DND-41 (cell line): ENCODE data around the gene MAMLD1.
A peak's percentile ranks its signal among the peaks of the same experiment; 100 is the strongest.

Experiments
- ATAC-seq: fragments of 200-7000 bp; cut with Tn5 transposase; 3 replicates; pipeline ENCODE4 v1.9.1; 2021; ENCODE audit warnings: low read depth; ENCODE audit not compliant: insufficient read depth
- DNase-seq: peaks from one replicate; pipeline ENCODE4 v3.0.0-alpha.2; 2020
- H2AFZ ChIP-seq: 2 replicates; pipeline ENCODE4 v1.6.0; 2012; ENCODE audit warnings: low read depth, low read length
- H3K27ac ChIP-seq: 2 replicates; pipeline ENCODE4 v1.5.1; 2012; ENCODE audit warnings: low read length, inconsistent platforms
- H3K27me3 ChIP-seq: fragments of 200-600 bp; sonication (generic); 2 replicates; pipeline ENCODE4 v1.6.0; 2012; ENCODE audit warnings: low read length, mild to moderate bottlenecking, inconsistent platforms; ENCODE audit not compliant: insufficient read depth, poor library complexity
- H3K36me3 ChIP-seq: 2 replicates; pipeline ENCODE4 v1.5.1; 2012; ENCODE audit warnings: low read length, inconsistent platforms; ENCODE audit not compliant: insufficient read depth
- H3K4me1 ChIP-seq: 2 replicates; pipeline ENCODE4 v1.5.1; 2012; ENCODE audit warnings: mild to moderate bottlenecking, low read length; ENCODE audit not compliant: insufficient read depth
- H3K4me2 ChIP-seq: 2 replicates; pipeline ENCODE4 v1.6.0; 2012; ENCODE audit warnings: mild to moderate bottlenecking, moderate library complexity, low read length, inconsistent platforms; ENCODE audit not compliant: insufficient read depth
- H3K4me3 ChIP-seq, 2 experiments: fragments of 200-600 bp in 1 of 2; shearing (Covaris generic) in 1 of 2; 2 replicates each; pipeline ENCODE4 v1.5.1; 2012 to 2016; ENCODE audit warnings: inconsistent platforms in 2 of 2, low read length in 2 of 2, mild to moderate bottlenecking in 2 of 2, low read depth in 1 of 2, moderate library complexity in 1 of 2
- H3K79me2 ChIP-seq: 2 replicates; pipeline ENCODE4 v1.6.0; 2012; ENCODE audit warnings: low read length, inconsistent platforms; ENCODE audit not compliant: insufficient read depth
- H3K9ac ChIP-seq: 2 replicates; pipeline ENCODE4 v1.6.0; 2012; ENCODE audit warnings: low read depth, mild to moderate bottlenecking, inconsistent platforms, low read length, moderate library complexity
- H3K9me3 ChIP-seq: 2 replicates; pipeline ENCODE4 v1.5.1; 2012; ENCODE audit warnings: low read length, moderate library complexity, mild to moderate bottlenecking, inconsistent platforms; ENCODE audit not compliant: insufficient read depth, severe bottlenecking
- H4K20me1 ChIP-seq: 2 replicates; pipeline ENCODE4 v1.6.0; 2012; ENCODE audit warnings: low read length; ENCODE audit not compliant: insufficient read depth
- EZH2 ChIP-seq: IDR thresholded peaks from 3 replicates; pipeline ENCODE4 v1.6.1; 2012; ENCODE audit warnings: borderline replicate concordance, low read depth, mild to moderate bottlenecking, moderate library complexity, low read length, inconsistent platforms; ENCODE audit not compliant: severe bottlenecking
- TF ChIP-seq, protein P1 (sequence below): IDR thresholded peaks from 2 replicates; pipeline ENCODE4 v1.5.1; 2012; ENCODE audit warnings: borderline replicate concordance, low read length, moderate library complexity, mild to moderate bottlenecking; ENCODE audit not compliant: poor library complexity, severe bottlenecking; ENCODE audit errors: extremely low read depth

Gene MAMLD1

DNA sequence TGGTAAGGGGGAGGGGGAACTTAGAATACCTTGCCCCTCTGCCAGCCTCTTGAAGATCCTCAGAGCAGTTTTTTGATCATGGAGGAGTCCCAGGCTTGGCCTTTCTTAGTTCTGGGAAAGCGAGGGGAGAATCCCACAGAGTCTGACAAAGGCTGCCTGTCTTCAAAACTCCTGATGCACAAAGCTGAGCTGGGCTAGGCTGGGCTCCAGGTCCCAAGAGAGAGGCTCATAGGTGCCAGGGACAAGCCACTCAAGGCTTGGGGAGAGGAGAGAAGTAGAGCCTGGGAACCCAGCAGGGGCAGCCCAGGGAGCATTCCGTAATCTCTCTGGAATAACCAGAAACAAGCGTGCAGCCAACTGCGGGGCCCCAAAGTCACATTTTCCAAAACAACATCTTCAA lies 168.3 kb downstream of the MAMLD1 start:
- no peaks in the 10 kb centered on the region for H3K27me3 ChIP-seq
- no peaks in the 10 kb centered on the region for H3K9me3 ChIP-seq

DNA sequence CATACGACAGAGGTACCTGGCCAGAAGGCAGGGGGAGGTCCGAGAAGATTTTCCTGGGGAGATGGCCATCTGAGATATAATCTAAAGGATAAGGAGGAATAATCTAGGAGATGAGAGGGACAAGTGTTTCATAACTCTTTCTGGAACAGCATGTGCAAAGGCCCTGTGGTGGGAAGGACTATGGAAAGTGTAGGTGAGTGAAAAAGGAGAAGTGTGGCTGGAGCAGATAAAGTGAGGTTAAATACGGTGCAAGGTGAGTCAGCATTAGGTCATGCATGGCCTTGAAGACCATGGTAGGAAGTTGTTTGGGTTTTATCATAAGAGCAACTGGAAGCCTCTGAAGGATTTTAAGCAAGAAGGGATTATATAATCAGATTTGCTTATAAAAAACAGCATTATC lies 170.7 kb downstream of the MAMLD1 start:
- no peak for ATAC-seq
- Histone ChIP-seq H4K20me1 (no peaks in the 10 kb centered on the region), H3K27ac (no peak overlapping the region), H3K36me3 (no peaks in the 10 kb centered on the region), H3K4me1 (no peaks in the 10 kb centered on the region), H3K9me3 (no peaks in the 10 kb centered on the region), H2AFZ (no peak overlapping the region), H3K27me3 (no peaks in the 10 kb centered on the region), H3K9ac (no peak overlapping the region), H3K4me2 (no peak overlapping the region), H3K79me2 (no peaks in the 10 kb centered on the region), H3K4me3 (no peak overlapping the region)
- TF ChIP-seq, protein P1, sequence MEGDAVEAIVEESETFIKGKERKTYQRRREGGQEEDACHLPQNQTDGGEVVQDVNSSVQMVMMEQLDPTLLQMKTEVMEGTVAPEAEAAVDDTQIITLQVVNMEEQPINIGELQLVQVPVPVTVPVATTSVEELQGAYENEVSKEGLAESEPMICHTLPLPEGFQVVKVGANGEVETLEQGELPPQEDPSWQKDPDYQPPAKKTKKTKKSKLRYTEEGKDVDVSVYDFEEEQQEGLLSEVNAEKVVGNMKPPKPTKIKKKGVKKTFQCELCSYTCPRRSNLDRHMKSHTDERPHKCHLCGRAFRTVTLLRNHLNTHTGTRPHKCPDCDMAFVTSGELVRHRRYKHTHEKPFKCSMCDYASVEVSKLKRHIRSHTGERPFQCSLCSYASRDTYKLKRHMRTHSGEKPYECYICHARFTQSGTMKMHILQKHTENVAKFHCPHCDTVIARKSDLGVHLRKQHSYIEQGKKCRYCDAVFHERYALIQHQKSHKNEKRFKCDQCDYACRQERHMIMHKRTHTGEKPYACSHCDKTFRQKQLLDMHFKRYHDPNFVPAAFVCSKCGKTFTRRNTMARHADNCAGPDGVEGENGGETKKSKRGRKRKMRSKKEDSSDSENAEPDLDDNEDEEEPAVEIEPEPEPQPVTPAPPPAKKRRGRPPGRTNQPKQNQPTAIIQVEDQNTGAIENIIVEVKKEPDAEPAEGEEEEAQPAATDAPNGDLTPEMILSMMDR = no peak
- TF ChIP-seq EZH2 = no peak
- no peak for DNase-seq

More for the DNA sequence above, 168.3 kb downstream of the MAMLD1 start:
- no peak overlapping the region for H3K27ac ChIP-seq
- no peaks in the 10 kb centered on the region for H3K36me3 ChIP-seq
- H3K4me2 ChIP-seq = no peak overlapping the region
- no peaks in the 10 kb centered on the region for H3K79me2 ChIP-seq
- H4K20me1 ChIP-seq = no peaks in the 10 kb centered on the region
- no peak overlapping the region for H3K4me3 ChIP-seq
- no peaks in the 10 kb centered on the region for H3K4me1 ChIP-seq
- ATAC-seq (no peak), DNase-seq (no peak)
- H3K9ac ChIP-seq = no peak overlapping the region
- no peak overlapping the region for H2AFZ ChIP-seq
- TF ChIP-seq, protein P1 = no peak
- no peak for TF ChIP-seq EZH2

DNA sequence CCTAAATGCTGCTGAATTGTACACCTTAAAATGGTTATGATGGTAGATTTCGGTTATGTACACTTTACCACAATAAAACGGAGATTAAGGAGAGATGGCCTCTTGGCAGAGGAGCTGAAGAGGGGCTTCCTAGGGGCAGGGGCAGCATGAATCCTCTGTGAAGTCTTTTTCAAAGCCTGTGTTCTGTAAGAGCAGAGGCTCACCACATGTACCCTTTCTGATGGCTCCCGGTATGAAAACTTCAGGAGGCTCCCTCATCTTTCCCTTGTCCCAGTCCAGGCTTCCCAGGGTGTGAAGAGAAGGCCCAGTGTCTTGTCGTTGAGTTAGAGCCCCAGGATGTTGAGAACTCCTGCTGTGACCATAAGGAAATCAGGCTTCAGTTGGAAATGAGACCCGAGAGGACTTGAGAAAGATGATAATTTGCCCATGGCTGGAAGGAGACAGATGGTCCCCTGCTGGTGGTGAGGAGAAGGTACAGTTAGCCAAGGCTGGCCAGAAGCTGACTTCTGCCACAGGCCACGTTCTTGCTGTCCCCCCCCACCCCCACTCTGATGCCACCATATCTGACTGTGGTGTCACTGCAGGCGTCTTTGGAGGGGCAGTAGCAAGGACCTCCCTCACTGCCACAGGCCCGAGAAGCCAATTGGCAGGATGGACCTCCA lies 173.5 kb downstream of the MAMLD1 start:
- no peak overlapping the region for H2AFZ ChIP-seq
- ATAC-seq = no peak
- no peaks in the 10 kb centered on the region for H3K36me3 ChIP-seq
- H3K4me3 ChIP-seq = no peak overlapping the region
- no peaks in the 10 kb centered on the region for H3K4me1 ChIP-seq
- H3K79me2 ChIP-seq = no peaks in the 10 kb centered on the region
- no peak overlapping the region for H3K4me2 ChIP-seq
- TF ChIP-seq, protein P1 = peak; percentile 16
- TF ChIP-seq EZH2 = no peak
- H3K9ac ChIP-seq = no peak overlapping the region
- H3K9me3 ChIP-seq = no peaks in the 10 kb centered on the region
- H3K27me3 ChIP-seq = no peaks in the 10 kb centered on the region
- H4K20me1 ChIP-seq = no peaks in the 10 kb centered on the region
- DNase-seq = no peak
- no peak overlapping the region for H3K27ac ChIP-seq

DNA sequence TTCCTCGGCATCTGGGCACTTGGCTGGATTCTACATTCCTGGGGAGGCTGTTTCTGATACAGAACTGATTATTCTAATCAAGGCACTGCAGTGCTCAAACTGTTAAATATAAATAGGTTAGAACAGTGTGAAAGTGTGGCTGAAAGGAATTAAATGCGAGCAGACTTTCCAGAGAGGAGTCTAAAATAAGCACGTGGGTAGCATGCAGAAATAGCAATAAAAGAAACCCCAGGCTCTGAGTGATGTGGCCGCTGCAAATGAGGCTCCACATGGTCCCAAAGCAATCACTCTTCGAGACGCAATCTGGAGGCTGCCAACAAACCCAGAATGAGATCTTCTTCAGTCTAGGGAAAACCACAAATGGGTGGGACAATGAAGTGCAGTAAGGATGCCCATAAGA lies 174.7 kb downstream of the MAMLD1 start:
- H3K4me2 ChIP-seq = no peak overlapping the region
- H3K79me2 ChIP-seq = no peaks in the 10 kb centered on the region
- DNase-seq (no peak), ATAC-seq (no peak)
- H3K27ac ChIP-seq = no peak overlapping the region
- H3K4me3 ChIP-seq = no peak overlapping the region
- no peaks in the 10 kb centered on the region for H3K9me3 ChIP-seq
- no peaks in the 10 kb centered on the region for H4K20me1 ChIP-seq
- TF ChIP-seq, protein P1 = no peak
- no peak for TF ChIP-seq EZH2
- H3K27me3 ChIP-seq = no peaks in the 10 kb centered on the region
- H2AFZ ChIP-seq = no peak overlapping the region
- no peaks in the 10 kb centered on the region for H3K4me1 ChIP-seq
- H3K9ac ChIP-seq = no peak overlapping the region
- no peaks in the 10 kb centered on the region for H3K36me3 ChIP-seq
